ENCODE measurements around the gene SRP9. TPM values are rescaled to one million over a fixed set of nuclear protein-coding genes. Genes with fewer than 3 reads are reported as not detected.

SRP9 gene
- polyA plus RNA-seq, 1 donor, result 168 TPM

DNA sequence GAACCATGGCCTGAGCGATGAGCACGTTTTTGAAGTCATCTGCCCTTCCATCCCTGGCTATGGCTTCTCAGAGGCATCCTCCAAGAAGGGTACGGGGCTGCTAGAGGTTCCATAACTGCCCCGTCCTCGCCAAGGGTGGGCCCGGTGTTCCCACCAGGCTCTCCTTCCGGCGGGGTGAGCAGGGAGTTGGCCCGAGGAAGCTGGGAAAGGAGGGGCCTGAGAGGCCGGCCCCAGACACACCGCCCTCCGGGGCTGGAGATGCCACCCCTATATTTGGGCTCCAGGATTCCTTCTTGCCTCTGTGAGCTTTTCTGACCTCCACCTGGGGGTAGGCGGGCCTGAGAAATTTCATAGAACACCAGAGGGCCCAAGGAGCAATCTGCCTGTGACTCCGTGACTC is 61.2 kb downstream of the SRP9 start:
- DNase-seq (ENCODE audit: low read depth), result no peak

Other genes with a start within 250 kb of the SRP9 start
- gene ENAH, start 124.7 kb upstream of the SRP9 start, polyA plus RNA-seq (ENCODE audit: insufficient read length), result 146 TPM
- gene EPHX1, start 32.3 kb downstream of the SRP9 start, polyA plus RNA-seq (ENCODE audit: insufficient read length), result 25.9 TPM
- 24.7 TPM for gene TMEM63A, start 104.6 kb downstream of the SRP9 start, polyA plus RNA-seq (ENCODE audit: insufficient read length)
- 0.57 TPM for gene LEFTY1, start 111.3 kb downstream of the SRP9 start, polyA plus RNA-seq (ENCODE audit: insufficient read length)
- gene PYCR2, start 146.4 kb downstream of the SRP9 start, polyA plus RNA-seq (ENCODE audit: insufficient read length), result 35.6 TPM
- gene LEFTY2, start 163.4 kb downstream of the SRP9 start, polyA plus RNA-seq (ENCODE audit: insufficient read length), result 6.4 TPM
- 13.3 TPM for gene SDE2, start 221.5 kb downstream of the SRP9 start, polyA plus RNA-seq (ENCODE audit: insufficient read length)